HG02943 (cell line): ENCODE results near the gene JPH3.
"Not testable (repeated sequence)": the region's sequence is repeated elsewhere in the genome, so short reads cannot be mapped to it uniquely, and the experiment has no call there.

Experiments
- ATAC-seq: cut with Tn5 transposase; IDR thresholded peaks from one replicate; pipeline ENCODE4 v1.9.1; 2021; ENCODE audit warnings: mild to moderate bottlenecking, low read depth, moderate library complexity; ENCODE audit not compliant: unreplicated experiment

JPH3 gene

GRCh38 chr16:87572959-87573358, 29.3 kb upstream of the JPH3 start:
- no peak for ATAC-seq

DNA sequence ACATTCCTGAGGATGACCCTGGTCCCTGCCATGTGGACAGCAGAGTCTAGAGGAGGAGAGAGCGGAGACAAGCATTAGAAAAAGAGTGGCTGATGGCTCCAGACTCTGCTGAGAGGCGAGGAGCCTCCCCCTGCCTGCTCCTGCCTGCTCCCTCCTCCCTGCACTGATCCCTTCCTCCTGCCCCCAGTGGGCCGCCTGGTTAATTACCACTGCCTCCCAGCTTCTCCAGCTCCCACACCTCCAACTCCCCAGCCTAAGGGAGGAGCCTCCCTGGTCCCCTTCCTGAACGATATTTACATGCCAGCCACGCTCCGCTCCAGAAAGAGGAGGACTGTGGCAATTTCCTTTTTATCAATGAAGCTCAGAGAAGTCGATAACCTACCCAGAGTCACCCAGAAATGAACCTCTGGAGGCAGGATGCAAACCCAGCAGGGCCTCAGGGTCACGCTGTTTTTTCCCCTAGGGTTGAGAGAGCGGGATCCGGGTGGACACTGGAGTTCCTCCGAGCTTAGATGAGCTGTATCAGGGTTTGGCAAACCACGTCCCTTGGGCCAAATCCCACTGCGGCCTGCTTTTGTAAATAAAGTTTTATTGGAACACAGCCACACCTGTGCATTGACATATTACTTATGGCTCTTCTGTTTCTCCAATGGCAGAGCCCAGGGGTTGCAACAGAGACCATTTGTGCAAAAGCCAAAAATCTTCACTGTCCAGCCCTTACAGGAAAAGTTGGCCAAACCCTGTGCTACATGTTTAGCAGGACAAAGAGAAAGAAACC, 27.1 kb upstream of the JPH3 start:
- no peak for ATAC-seq

GRCh38 chr16:87576171-87576570, 26.1 kb upstream of the JPH3 start:
- ATAC-seq: no peak

DNA sequence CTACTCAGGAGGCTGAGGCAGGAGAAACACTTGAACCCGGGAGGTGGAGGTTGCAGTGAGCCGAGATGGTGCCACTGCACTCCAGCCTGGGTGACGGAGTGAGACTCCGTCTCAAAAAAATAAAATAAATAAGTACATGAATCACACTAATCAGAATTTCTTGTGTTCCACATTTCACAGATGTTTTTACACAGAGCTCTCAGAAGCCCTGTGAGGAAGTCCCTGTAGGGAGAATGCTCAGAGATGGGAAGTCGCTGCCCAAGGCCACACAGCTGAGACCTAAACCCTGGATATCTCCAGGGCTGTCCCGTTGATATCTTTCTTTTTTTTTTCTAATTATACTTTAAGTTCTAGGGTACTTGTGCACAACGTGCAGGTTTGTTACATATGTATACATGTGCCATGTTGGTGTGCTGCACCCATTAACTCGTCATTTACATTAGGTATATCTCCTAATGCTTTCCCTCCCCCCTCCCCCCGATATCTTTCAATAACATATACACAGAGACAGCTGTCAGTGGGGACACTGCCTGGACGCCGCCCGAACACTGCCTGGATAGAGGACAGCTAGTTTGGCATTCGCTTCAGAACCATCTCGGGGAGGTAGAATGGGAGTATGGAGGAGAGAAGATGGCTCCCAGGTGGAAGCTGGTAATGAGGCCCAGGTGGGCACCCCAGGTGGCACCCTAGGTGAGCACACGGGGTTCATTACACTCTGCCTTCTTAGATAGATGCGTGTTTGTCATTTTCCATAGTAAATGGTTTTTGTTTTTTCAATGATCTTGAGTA, 24.0 kb upstream of the JPH3 start:
- not testable (repeated sequence) for ATAC-seq

DNA sequence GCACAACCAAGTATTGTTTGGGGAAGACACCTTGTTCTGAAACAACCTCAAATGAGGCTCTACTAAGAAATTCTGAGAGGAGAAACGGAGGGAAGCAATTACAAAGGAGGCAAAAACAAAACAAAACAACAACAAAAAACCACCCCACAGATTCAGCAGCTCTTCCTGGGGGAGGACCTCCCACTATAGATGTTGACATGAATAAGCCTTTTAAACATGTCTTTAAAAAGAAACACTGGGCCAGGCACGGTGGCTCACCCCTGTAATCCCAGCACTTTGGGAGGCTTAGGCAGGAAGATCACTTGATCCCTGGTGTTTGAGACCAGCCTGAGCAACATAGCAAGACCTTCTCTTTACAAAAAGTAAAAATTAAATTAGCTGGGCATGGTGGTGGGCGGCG, 22.6 kb upstream of the JPH3 start:
- no peak for ATAC-seq

GRCh38 chr16:87580855-87581261, 21.4 kb upstream of the JPH3 start:
- no peak for ATAC-seq

GRCh38 chr16:87581857-87582215, 20.5 kb upstream of the JPH3 start:
- ATAC-seq: no peak

DNA sequence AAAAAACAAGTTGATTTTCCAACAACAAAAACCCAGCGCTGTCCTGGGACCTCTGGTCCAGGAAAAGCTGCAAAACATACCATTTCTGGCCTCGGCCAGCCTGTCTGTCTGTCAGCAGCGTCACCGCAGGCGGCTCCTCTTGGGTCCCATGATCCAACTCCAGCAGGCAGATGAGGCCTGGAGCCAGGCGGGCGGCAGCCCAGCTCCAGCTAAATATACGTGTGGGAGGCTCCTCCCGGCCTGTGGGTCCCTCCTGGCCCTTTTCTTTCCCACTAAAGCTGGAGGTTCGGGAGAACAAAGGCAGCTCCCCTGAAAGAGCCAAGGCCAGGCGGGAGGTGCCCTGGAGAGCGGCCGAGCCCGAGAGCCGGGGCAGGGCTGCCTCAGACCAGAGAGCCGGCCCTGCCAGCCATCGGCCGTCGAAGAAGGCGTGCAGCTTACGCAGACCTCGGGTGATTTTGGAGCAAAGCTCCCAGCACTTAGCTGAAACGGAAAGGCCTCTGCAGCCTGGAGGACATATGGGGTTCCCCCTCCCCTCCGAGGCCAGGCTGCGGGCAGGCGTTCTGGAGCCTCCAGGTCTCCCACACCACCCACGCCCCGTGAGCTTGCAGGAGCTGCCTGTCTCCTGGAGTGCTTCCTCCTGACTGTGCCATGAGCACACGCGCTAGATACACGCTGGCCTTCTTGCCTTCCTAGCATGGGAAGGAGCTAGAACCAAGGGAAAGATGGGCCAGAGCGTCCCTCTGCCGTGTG, 19.9 kb upstream of the JPH3 start:
- no peak for ATAC-seq

GRCh38 chr16:87582966-87583325, 19.4 kb upstream of the JPH3 start:
- ATAC-seq: no peak

GRCh38 chr16:87583453-87584131, 18.7 kb upstream of the JPH3 start:
- ATAC-seq: no peak

DNA sequence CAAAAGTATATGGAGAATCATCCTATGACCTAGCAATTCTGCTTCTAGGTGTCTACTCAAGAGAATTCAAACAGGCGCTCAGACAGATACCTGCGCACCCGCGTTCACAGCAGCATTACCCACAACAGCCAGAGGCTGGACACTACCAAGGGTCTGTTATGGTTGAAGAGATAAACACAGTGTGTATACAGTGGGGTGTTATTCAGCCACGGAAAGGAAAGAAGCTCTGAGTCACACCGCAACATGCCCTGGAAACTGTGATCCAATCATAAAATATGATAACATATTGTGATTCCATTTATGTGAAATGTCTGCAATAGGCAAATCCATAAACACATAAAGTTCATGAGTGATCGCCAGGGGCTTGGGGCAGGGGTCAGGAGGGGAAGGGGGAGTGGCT, 18.0 kb upstream of the JPH3 start:
- no peak for ATAC-seq

DNA sequence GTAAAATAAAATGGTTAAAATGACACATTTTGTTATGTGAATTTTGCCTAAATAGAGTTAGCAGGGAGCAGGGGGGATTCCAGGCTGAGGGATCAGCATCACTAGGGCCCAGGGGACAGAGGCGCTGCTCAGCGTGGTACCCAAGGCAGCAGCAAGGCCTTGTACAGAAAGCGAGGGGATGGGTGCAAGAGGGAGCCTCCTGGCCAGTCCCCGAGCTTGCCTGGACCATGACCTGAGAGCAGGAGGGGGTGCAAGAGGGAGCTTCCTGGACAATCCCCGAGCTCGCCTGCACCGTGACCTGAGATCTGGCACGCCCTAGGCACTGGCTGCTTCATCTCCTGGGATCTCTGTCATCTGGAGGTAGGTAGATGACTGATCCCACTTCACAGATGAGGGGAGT, 17.3 kb upstream of the JPH3 start:
- ATAC-seq: no peak

- ATAC-seq: no peak
These were observed 16.7 kb upstream of the JPH3 start for GRCh38 chr16:87585442-87586200.

DNA sequence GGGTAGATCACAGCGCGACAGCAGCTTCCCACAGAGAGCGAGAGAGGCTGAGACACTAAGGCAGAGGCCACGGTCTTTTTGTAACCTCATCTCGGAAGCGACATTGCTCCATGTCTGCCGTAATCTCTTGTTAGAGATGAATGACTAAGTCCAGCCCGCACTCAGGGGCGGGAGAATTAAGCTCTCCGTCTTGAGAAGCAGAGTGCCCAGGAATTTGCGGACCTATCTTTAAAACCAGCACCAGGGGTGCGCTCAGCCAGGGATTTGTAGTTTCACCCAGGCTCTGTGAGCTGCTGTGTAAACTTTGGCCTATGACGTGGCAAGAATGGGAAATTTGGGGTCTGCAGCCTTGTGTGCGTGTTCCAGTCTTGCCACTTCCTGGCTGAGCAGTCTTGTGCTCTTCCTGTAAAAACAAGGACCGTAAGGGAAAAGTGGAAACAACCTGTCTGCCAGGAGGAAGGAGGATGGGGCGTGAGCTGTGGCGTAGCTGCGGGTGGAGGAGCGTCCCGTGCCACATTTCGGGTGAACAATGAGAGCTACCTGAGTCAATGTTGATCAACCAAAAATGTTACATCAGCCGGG, 16.0 kb upstream of the JPH3 start:
- no peak for ATAC-seq

DNA sequence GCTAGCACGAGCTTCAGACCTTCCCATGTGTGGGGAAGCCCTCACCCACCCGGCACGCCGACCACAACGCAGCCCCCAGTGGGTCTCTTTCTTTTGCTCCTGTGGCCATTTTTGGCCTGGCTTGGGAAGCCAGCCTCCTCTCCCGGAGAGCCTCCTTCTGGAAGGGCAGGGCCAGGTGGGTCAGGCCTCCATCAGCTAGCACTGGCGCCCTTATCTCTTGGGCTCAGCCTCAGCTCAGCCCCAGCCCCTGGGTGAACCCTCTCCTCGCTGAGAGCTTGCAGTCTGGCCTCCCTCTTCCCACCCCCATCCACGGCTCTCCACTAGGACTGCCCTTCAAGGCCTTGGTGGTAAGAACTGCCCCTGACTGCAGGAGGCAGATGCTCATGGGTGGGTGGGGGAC, 14.7 kb upstream of the JPH3 start:
- ATAC-seq: no peak

- no peak for ATAC-seq
These were observed 10.1 kb upstream of the JPH3 start for GRCh38 chr16:87592018-87592712.

GRCh38 chr16:87593710-87594258, 8.5 kb upstream of the JPH3 start:
- no peak for ATAC-seq

DNA sequence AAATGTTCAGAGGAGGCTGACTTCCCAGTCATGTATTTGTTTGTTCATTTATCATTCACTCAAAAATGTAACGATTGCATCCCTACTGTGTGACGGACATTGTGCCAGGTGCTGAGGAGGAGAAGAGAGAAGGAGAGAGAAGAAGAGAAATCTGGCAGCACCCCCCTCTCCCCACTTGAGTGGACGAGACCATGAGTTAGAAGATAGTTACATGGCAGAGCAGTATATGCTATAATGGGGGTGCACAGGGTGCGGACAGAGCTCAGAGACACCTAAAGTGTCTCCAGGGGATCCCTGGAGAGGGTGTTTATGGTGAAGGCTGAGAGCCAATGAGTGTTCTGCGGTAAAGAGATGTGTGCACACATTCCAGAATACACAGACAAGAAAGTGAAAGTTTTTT, 6.6 kb upstream of the JPH3 start:
- no peak for ATAC-seq

DNA sequence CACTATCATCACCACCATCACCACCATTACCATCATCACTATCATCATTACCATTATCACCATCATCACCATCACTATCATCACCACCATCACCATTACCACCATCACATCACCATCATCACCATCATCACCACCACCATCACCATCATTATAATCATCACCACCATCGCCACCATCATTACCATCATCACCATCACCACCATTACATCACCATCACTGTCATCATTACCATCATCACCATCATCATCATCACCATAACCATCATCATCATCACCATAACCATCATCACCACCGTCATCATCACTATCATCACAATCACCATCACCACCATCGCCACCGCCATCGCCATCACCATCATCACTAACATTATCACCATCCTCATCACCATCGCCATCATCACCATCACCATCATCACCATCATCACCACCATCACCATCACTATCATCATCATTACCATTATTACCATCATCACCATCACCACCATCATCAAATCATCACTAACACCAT, 4.9 kb upstream of the JPH3 start:
- ATAC-seq: no peak
